Kidney (tissue), 14 donors: ENCODE measurements around the gene NPM3. TPM values are rescaled to one million over a fixed set of nuclear protein-coding genes. Genes with fewer than 3 reads are reported as not detected.
A peak's percentile ranks its signal among the peaks of the same experiment; 100 is the strongest.

Experiments used
- DNase-seq, 5 donors: peaks; one replicate each; pipeline ENCODE4 v3.0.0-alpha.2; 2013 to 2020
- FAIRE-seq: peaks from 2 replicates; lab custom pipeline; 2012; peaks lifted over from hg19 to GRCh38; lab: Jason Lieb, UNC
- H3K27ac ChIP-seq, 2 donors: one replicate each; pipeline ENCODE4 v1.7.0; 2013; ENCODE audit warnings: low read depth in 2 of 2, low read length in 2 of 2, inconsistent platforms in 1 of 2
- H3K27me3 ChIP-seq: one replicate; pipeline ENCODE4 v1.7.1; 2013; ENCODE audit warnings: low read length, inconsistent platforms; ENCODE audit not compliant: control insufficient read depth, insufficient read depth
- H3K36me3 ChIP-seq, 3 donors: one replicate each; pipeline versions ENCODE4 v1.7.0 to v1.7.1; 2013; ENCODE audit warnings: low read length in 3 of 3, control low read depth in 1 of 3, inconsistent platforms in 1 of 3; ENCODE audit not compliant: insufficient read depth in 3 of 3, control insufficient read depth in 2 of 3
- H3K4me1 ChIP-seq, 3 donors: one replicate each; pipeline versions ENCODE4 v1.7.0 to v1.7.1; 2013; ENCODE audit warnings: low read length in 3 of 3, inconsistent platforms in 1 of 3, low read depth in 1 of 3; ENCODE audit not compliant: control insufficient read depth in 2 of 3, insufficient read depth in 2 of 3
- H3K4me3 ChIP-seq, 3 donors: one replicate each; pipeline versions ENCODE4 v1.7.0 to v1.8.1; 2013; ENCODE audit warnings: low read length in 3 of 3, control low read depth in 1 of 3, inconsistent platforms in 1 of 3
- H3K9ac ChIP-seq, 3 donors: one replicate each; pipeline versions ENCODE4 v1.7.0 to v1.7.1; 2013; ENCODE audit warnings: low read length in 3 of 3, control low read depth in 1 of 3, inconsistent platforms in 1 of 3
- H3K9me3 ChIP-seq, 3 donors: one replicate each; pipeline versions ENCODE4 v1.7.0 to v1.7.1; 2013; ENCODE audit warnings: low read length in 3 of 3, control low read depth in 1 of 3, inconsistent platforms in 1 of 3; ENCODE audit not compliant: control insufficient read depth in 2 of 3, insufficient read depth in 1 of 3
- CTCF ChIP-seq: IDR thresholded peaks from 3 replicates; pipeline ENCODE4 v1.5.1; 2012; ENCODE audit warnings: mild to moderate bottlenecking, moderate library complexity, borderline replicate concordance; ENCODE audit not compliant: insufficient read depth; ENCODE audit errors: extremely low read depth
- intact Hi-C: fragments of 100-400 bp; cut with DNase I; formaldehyde crosslinking; loops from one replicate; pipeline ENCODE4 v1.11.1; 2022
- polyA plus RNA-seq: library from polyadenylated mRNA; stranded (reverse); fragments of 350-450 nt; fragmentation: Illumina TruSeq; extraction: RNeasy Lipid Tissue Mini Kit (QIAGEN cat#74804); gene quantifications from one replicate; pipeline ENCODE4 v1.2.3, GENCODE V29; 2014; ENCODE audit warnings: low read depth, low replicate concordance; ENCODE audit not compliant: insufficient read depth
- total RNA-seq: library from RNA; stranded (reverse); fragmentation: NEBNext Ultra II Directional; extraction: Animal tissue kit (Norgen Biotek cat#: 25700); gene quantifications from one replicate; pipeline ENCODE4 v1.2.1, GENCODE V29; 2021
- donor health status: control.
- donor health status: control.
- donor health status: control.
- donor health status: control.
- donor health status: control.
- donor health status: DM: yes; HTN: yes; CAD: no.
- donor health status: Normal renal cell carcinoma (clear cell type).

Gene NPM3
- total and polyA plus RNA-seq, 2 donors from 2014 or later = 23.8 to 34.0 TPM

DNA sequence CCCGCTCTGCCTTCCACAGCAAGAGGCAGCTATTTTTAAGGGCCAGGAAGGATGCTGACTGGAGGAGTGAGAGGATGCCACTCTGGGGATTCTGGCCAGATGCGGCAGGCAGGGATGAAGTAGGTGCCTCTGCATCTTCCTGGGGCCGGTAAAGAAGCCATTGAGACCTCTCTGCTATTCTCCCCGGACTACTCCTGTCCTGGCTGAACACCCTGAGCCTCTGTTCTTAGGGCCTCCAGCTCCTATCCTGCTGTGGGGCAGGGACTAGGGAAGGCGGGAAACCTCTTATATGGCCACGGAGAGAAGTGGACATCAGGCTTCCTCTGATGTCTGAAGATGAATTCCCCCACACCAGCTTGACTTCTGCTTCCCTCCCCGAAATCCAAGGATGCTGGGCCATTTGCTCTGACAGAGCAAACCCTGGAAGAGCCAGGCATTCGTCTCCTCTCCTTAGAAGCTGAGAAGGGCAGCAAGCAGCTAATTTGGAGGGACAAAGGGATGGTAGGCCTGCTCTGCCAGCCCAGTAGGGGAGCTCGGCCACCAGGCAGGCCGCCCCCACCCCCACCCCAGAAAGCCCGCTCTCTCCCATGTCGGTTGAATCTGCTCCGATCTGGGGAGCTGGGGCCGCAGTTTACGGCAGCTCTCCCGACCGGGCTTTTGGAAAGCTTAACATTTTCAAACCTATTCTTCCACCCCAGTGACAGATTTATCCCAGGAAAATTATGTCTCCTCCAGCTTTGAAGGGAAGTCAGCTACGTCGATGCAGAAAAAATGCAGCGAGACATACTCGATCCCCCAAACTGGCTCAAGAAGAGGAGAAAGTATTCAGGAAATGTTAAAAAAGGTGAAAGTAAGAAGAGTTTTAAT, 10.1 kb downstream of the NPM3 start:
- no peaks in the 10 kb centered on the region for H3K36me3 ChIP-seq
- H3K4me1 ChIP-seq = peaks cover 0 to 5% (median 0%) of the 10 kb centered on the region in 3 donors
- H3K27ac ChIP-seq = no peak overlapping the region
- FAIRE-seq (no peak), DNase-seq (peak in 1 of 5 donors; percentile 34)
- H3K27me3 ChIP-seq = peaks cover 29% of the 10 kb centered on the region
- no peak for TF ChIP-seq CTCF
- no peak overlapping the region for H3K9ac ChIP-seq
- no peaks in the 10 kb centered on the region for H3K9me3 ChIP-seq
- no peak overlapping the region for H3K4me3 ChIP-seq
- intact Hi-C loops = loop anchor here (10.0 kb wide), 1 partner anchor 168 kb away; no protein-coding TSS in a partner anchor

DNA sequence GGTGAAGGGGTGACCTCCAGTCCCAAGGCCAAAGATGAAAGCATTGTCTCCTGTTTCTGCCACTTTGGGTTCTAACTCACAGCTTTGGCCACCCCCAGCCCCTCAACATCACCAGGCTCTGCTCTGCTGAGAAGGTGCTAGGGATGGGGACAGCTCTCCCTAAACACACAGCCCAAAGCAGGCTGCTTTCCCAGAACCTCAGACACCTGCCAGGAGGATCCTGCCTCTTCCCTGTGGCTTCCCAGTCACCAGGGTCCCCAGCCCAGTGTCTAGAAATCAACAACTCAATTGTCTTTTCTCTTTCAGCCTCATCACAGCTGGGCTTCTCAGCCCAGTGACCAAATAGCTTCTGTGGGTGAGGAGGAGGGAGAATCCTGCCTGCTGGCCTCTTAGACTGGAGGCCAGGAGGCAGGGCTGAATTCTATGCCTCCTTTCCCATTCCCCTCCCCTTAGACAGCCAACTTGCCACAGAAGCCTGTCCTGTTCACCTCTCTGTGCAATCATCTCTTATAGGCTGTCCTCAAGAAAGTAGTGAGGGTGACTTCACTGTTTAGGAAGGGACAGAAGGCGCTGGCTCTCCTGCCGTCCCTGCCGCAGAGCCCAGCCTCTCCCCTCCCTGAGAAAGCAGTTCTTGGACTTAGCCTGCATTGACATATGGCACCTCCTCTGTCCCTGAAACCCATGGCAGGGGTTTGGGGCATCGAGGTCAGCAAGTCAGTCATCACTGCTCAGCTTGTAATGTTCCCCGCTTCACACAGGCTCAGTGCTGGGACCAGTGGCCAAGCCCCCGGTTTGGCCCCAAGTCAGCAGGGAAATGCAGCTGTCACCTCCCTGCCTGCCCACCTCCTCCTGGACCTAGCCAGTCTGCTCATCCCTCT, 11.0 kb downstream of the NPM3 start:
- Histone ChIP-seq H3K4me3 (no peak overlapping the region), H3K9me3 (no peaks in the 10 kb centered on the region), H3K36me3 (no peaks in the 10 kb centered on the region), H3K9ac (no peak overlapping the region), H3K4me1 (peaks cover 0 to 11% (median 0%) of the 10 kb centered on the region in 3 donors), H3K27ac (no peak overlapping the region), H3K27me3 (peaks cover 21% of the 10 kb centered on the region)
- FAIRE-seq (no peak), DNase-seq (no peak)
- no peak for TF ChIP-seq CTCF
- intact Hi-C loops = loop anchor here (10.0 kb wide), 1 partner anchor 167 kb away; no protein-coding TSS in a partner anchor

- H3K27me3 ChIP-seq = peaks cover 17% of the 10 kb centered on the region
- DNase-seq (peak in 1 of 5 donors; percentile 52), FAIRE-seq (no peak)
- peaks cover 0 to 13% (median 0%) of the 10 kb centered on the region in 3 donors for H3K4me1 ChIP-seq
- TF ChIP-seq CTCF = no peak
- no peaks in the 10 kb centered on the region for H3K9me3 ChIP-seq
- no peaks in the 10 kb centered on the region for H3K36me3 ChIP-seq
- intact Hi-C loops = loop anchor here (10.0 kb wide), 1 partner anchor 167 kb away; no protein-coding TSS in a partner anchor
- H3K4me3 ChIP-seq = no peak overlapping the region
- H3K9ac ChIP-seq = no peak overlapping the region
- no peak overlapping the region for H3K27ac ChIP-seq
Observed at GRCh38 chr10:101771380-101771779, 11.9 kb downstream of the NPM3 start.
